Motor neuron (in vitro differentiated cells): Measurements from ENCODE around the gene ATOH8. TPM values are rescaled to one million over a fixed set of nuclear protein-coding genes. Genes with fewer than 3 reads are reported as not detected.
A peak's percentile ranks its signal among the peaks of the same experiment; 100 is the strongest.

ENCODE experiments used
- ATAC-seq, 8 experiments: fragments of 200-7000 bp; cut with Tn5 transposase; replicated peaks in 6 of 8; 2 replicates each; pipeline ENCODE4 v1.8.0; 2021; ENCODE audit warnings: mild to moderate bottlenecking in 8 of 8, moderate library complexity in 8 of 8
- H3K27ac ChIP-seq, 2 donors: fragments of 250-450 bp; sonication (Bioruptor Pico); 2 replicates each; pipeline ENCODE4 v1.9.0; 2021; ENCODE audit warnings: antibody characterized with exemption in 2 of 2, mild to moderate bottlenecking in 2 of 2, moderate library complexity in 1 of 2
- H3K4me1 ChIP-seq, 2 donors: fragments of 250-450 bp; sonication (Bioruptor Pico); replicated peaks in 1 of 2; 2 replicates each; pipeline ENCODE4 v1.6.1; 2021; ENCODE audit warnings: antibody characterized with exemption in 2 of 2, mild to moderate bottlenecking in 2 of 2, moderate library complexity in 1 of 2
- H3K4me3 ChIP-seq, 5 donors: fragments of 250-450 bp; sonication (Bioruptor Pico); 2 replicates each; pipeline ENCODE4 v1.9.0; 2021; ENCODE audit warnings: antibody characterized with exemption in 5 of 5, mild to moderate bottlenecking in 5 of 5, moderate library complexity in 4 of 5
- WGBS, 10 experiments: fragments of 450-650 bp; shearing (Covaris generic); methylation state at CpG; one replicate each; pipeline ENCODE4 v1.0.0; 2022; 5-methylcytosine and 5-hydroxymethylcytosine counted together
- in situ Hi-C, 9 experiments: fragments of 400-800 bp; cut with MboI; loops; one replicate each; pipeline ENCODE4 v1.15.0; 2021; ENCODE audit warnings: low sequenced_read_pairs in 9 of 9, low pct_unique_long_range_greater_than_20kb in 2 of 9; ENCODE audit not compliant: unreplicated experiment in 9 of 9
- total RNA-seq, 8 experiments: library from RNA; unstranded; fragments of 300-600 nt; gene quantifications; 2 replicates each; pipeline versions ENCODE4 v1.2.3 to v1.2.4, GENCODE V29; 2022

ATOH8 gene
- total RNA-seq, 8 experiments from 2014 or later = 0.71 to 8.6 (median 1.8) TPM

DNA sequence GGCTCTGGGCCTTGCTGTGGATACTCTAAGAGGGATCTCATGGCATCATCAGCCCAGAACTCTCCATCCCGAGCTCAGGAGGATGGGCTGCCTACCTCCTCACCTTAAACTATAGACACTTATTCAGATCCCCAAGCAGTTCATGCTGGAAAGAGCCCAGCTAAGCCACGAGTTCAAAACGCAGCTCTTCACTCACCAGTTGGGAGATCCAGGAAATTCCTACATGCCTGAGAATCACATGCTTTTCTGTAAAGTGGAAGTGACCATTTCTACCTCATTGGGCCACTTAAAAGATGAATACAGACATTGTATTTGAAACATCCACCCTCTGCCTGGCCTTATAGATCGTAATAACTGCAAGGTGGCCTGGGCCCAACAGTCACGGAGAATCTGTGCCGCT lies 6.6 kb downstream of the ATOH8 start:
- in situ Hi-C loops = no loop called here
- H3K4me1 ChIP-seq = peaks cover 25 to 28% of the 10 kb centered on the region in 2 donors
- WGBS, 10 experiments = 20 to 100% (median 90%) methylated on average over 1 to 4 of the region's 6 CpGs; no CpG with 5 or more reads in 4 of the 10 experiments
- peak in 1 of 8 experiments; percentile 25 for ATAC-seq
- H3K27ac ChIP-seq = no peak overlapping the region
- no peak overlapping the region for H3K4me3 ChIP-seq

DNA sequence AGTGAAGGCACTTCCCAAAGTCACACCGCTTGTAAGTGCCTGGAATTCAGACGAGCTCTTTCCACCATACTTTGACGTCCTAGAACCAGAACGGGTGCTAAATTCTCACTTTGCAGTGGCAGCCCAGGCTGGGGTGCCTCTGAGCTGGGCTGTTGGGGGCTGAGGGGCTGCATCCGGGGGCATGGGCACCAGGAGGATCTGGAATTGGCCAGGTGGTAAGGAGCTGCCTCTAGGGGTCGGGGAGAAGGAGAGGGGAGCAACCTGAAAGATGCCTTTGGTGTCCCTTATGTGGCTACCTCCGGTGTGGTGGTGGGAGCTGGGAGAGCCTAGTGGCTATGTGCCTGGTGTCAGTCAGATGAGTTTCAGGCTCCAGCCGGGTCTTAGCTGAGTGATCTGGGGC lies 7.1 kb downstream of the ATOH8 start:
- peaks cover 27 to 33% of the 10 kb centered on the region in 2 donors for H3K4me1 ChIP-seq
- no peak overlapping the region for H3K4me3 ChIP-seq
- in situ Hi-C loops = no loop called here
- ATAC-seq = no peak
- H3K27ac ChIP-seq = no peak overlapping the region
- WGBS, 10 experiments = 67 to 100% (median 82%) methylated on average over 1 to 2 of the region's 8 CpGs; no CpG with 5 or more reads in 5 of the 10 experiments

DNA sequence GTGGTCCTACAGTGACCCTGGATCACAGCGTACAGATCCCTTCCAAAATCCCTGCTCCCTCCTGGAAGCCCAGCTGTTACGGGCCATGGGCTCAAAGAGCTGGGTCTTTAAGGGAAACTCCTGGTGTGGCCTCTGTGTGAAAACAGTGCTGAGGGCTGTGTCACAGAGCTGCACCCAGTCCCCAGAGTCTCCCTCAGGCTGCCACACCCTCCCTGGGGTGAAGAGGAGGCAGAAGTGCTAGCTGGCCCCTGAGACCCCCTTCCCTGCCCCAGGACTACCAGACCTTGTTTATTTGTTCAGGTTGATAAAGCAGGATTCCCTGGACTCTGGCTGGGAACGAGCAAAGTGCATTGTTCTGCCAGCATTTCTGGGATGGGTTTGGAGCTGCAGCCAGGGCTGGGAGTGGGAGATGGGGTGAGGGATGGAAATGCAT lies 7.7 kb downstream of the ATOH8 start:
- no peak overlapping the region for H3K4me3 ChIP-seq
- peaks cover 34 to 39% of the 10 kb centered on the region in 2 donors for H3K4me1 ChIP-seq
- in situ Hi-C loops = no loop called here
- peak in 1 of 8 experiments; percentile 23 for ATAC-seq
- H3K27ac ChIP-seq = no peak overlapping the region
- 77 to 100% (median 100%) methylated on average over 1 to 2 of the region's 3 CpGs; no CpG with 5 or more reads in 5 of the 10 experiments for WGBS, 10 experiments

DNA sequence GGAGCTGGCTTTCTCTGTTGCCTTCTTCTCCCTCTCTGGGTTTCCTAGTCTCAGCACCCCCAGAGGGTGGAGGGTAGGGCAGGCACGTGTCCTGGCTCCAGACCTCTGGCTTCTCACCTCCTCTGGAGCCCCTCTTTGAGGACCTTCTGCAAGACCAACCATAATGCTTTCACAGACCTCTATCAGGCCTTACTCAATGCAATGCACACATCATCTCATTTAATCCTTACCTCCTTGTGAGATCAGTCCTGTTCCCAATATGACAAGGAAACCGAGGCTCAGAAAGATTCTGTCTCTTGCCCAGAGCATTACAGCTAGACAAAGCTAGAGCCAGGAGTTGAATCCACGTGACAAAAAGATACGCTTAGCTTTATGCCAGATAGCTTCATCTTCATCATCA lies 8.2 kb downstream of the ATOH8 start:
- peaks cover 35 to 40% of the 10 kb centered on the region in 2 donors for H3K4me1 ChIP-seq
- in situ Hi-C loops = no loop called here
- H3K4me3 ChIP-seq = no peak overlapping the region
- no peak for ATAC-seq
- WGBS, 10 experiments = 17 to 100% (median 83%) methylated on average over 1 to 4 of the region's 4 CpGs; no CpG with 5 or more reads in 2 of the 10 experiments
- H3K27ac ChIP-seq = no peak overlapping the region

DNA sequence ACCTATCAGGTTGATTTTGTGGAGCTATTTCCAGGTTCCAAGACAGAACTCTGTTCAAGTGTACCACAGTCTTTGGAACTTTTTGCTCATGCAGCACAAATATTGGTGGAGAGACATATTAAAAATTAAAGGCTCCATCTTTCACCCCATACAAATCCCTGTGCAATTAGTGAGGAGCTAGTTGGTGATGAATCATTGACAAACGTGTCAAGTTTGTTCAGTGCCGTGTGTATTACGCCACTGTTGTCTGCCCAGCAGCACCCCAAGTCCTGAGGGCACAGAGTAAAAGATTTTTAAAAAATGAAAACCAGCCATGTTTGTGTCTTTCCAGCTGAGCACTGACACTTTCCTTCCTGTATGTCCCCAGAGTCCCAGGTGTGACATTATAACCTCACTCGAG lies 9.3 kb downstream of the ATOH8 start:
- ATAC-seq = no peak
- Histone ChIP-seq H3K4me1 (peaks cover 36 to 41% of the 10 kb centered on the region in 2 donors), H3K27ac (no peak overlapping the region), H3K4me3 (no peak overlapping the region)
- whole genome bisulfite sequencing, 10 experiments = 22 to 100% (median 70%) methylated on average over 1 to 4 of the region's 4 CpGs; no CpG with 5 or more reads in 3 of the 10 experiments
- in situ Hi-C loops = no loop called here

DNA sequence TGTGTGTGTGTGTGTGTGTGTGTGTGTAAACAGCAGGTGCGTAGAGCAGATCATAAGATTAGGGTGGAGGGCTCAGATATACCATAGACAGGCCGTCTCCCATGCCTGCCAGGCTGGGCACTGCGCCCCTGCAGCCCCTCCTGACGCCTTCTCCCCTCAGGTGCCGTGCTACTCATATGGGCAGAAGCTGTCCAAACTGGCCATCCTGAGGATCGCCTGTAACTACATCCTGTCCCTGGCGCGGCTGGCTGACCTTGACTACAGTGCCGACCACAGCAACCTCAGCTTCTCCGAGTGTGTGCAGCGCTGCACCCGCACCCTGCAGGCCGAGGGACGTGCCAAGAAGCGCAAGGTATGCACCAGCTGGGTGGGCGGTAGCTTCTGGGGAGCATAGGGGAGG lies 10.0 kb downstream of the ATOH8 start:
- WGBS, 10 experiments = 80 to 100% (median 83%) methylated on average over 2 to 5 of the region's 16 CpGs; no CpG with 5 or more reads in 6 of the 10 experiments
- no peak for ATAC-seq

DNA sequence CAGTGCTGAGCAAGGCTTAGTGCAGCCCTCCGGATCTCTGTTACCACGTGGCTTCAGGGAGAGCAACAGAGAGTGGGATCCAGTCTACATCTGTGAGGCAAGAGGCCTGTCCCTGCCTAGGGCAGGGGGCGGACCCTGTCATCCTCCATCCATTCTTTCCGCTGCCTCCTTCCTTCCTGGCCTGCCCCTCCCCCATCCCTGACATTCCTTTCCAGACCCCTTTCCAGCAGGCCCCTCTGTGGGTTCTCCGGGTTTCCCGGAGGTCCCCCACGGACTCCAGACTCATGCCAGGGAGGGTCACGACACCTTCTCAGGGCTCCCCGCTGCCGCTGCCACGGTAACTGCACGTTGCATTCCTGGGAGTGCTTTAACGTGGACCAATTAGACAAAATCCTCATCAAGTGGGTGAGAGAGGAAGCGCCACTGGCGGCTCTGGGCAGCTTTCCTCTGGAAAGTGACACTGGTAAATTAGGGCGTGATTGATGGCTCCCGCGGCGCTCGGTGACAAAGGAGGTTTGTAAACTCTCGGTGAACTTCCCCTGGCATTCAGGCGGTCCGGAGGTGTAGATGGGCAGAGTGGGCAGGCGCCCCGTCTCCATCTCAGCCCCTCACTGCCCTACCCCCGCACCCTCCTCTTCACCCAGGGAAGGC lies 11.4 kb downstream of the ATOH8 start:
- peak overlapping the region; percentile 78 to 83 for H3K27ac ChIP-seq
- ATAC-seq = peak in 5 of 8 experiments; percentile 81 to 88 (median 86)
- WGBS, 10 experiments = 3 to 93% (median 38%) methylated on average over 2 to 15 of the region's 26 CpGs; no CpG with 5 or more reads in 6 of the 10 experiments
- H3K4me1 ChIP-seq = peaks cover 55 to 57% of the 10 kb centered on the region in 2 donors
- in situ Hi-C loops = no loop called here
- peak overlapping the region in 4 of 5 donors; percentile 2 to 12 (median 4) for H3K4me3 ChIP-seq

More for the DNA sequence above, 10.0 kb downstream of the ATOH8 start:
- Histone ChIP-seq H3K4me3 (no peak overlapping the region), H3K4me1 (peaks cover 42 to 43% of the 10 kb centered on the region in 2 donors), H3K27ac (no peak overlapping the region)
- in situ Hi-C loops = no loop called here

DNA sequence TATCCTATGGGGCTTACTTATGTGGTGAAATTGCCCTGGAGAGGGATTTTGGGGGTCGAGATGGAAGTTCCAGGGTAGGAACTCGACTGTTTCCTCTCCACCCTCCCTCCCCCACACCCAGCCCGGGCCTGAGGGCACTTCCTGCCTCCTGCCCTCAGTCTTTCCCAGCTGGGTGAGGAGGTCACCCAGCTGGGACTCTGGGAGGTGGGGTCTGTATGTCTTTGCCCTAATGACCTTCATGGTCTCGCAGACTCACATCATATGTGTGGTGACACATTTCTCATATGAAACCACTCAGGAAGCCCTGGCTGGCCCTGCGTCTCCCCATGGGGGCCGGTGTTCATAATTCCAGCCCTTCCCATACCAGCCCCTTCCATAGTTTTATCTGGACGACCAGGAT lies 12.4 kb downstream of the ATOH8 start:
- WGBS, 10 experiments = 33% methylated on average over 1 of the region's 7 CpGs; no CpG with 5 or more reads in 9 of the 10 experiments
- in situ Hi-C loops = no loop called here

DNA sequence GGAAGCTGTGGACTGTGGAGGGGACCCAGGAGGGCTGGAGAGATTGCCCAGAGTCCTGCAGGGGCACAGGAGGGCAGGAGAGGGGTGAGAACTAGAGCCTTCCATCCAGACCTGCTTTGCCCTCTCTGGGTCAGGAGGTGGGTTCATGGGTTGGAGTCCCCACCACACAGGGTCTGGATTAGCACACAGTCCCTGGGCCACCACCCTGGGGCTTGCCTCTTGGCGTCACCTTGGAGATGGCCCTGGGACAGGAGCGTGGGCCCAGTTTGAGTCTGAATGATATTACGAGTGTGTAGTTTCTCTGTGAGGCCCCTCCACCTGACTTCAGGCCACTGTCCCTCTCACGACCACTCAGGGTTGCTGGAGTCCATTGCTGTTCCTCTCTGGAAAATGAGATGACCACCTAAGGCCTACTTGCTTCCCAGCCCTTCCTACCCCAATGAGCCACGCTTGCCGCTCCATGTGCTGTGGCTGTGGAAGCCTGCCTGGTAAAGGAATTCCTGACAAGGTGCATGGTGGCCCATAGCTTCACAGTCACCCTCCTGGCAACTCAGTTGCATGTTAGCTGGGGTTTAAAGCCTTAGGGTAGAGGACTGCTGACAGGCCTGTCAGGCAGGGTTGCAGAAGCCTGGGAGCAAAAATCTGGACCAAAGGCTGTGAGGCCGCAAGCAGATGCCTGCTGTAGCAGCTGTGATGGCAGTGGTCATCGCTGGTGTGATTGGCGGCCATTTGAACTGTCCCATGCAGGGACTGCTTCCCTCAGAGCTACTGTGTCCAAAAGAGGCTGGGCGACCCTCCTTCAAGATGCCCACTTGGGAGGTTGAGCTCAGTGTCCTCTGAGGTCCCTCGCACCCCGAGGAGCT lies 14.2 kb downstream of the ATOH8 start:
- ATAC-seq = no peak
- no peak overlapping the region for H3K27ac ChIP-seq
- H3K4me3 ChIP-seq = no peak overlapping the region

More for the DNA sequence above, 12.4 kb downstream of the ATOH8 start:
- Histone ChIP-seq H3K4me1 (peaks cover 60 to 67% of the 10 kb centered on the region in 2 donors), H3K27ac (no peak overlapping the region), H3K4me3 (no peak overlapping the region)
- no peak for ATAC-seq

DNA sequence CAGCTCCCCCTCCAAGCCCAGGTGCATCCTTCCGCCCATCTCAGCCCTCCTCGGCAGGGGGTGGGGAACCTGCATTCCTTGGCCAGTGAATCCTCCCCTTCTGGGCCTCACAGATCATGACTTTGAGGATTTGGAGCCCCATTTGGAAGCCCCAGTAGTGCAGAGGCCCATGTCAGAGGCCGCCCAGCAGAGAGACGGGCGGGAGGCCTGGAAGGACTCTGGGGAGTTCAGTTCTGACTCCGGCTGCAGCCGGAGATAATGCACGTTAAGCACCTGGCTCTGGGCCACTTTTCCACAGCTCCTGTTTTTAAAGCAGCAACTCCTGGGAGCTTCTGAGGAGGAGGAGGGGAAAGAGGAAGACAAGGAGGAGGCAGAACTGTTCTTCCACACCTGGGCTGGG lies 14.9 kb downstream of the ATOH8 start:
- ATAC-seq = no peak
- H3K27ac ChIP-seq = no peak overlapping the region
- peaks cover 79 to 86% of the 10 kb centered on the region in 2 donors for H3K4me1 ChIP-seq
- WGBS, 10 experiments = 41 to 77% (median 71%) methylated on average over 3 to 4 of the region's 8 CpGs; no CpG with 5 or more reads in 5 of the 10 experiments
- in situ Hi-C loops = no loop called here
- no peak overlapping the region for H3K4me3 ChIP-seq

More for the DNA sequence above, 14.2 kb downstream of the ATOH8 start:
- 71 to 100% (median 98%) methylated on average over 2 to 5 of the region's 12 CpGs; no CpG with 5 or more reads in 4 of the 10 experiments for WGBS, 10 experiments
- H3K4me1 ChIP-seq = peaks cover 77 to 85% of the 10 kb centered on the region in 2 donors
- in situ Hi-C loops = no loop called here

DNA sequence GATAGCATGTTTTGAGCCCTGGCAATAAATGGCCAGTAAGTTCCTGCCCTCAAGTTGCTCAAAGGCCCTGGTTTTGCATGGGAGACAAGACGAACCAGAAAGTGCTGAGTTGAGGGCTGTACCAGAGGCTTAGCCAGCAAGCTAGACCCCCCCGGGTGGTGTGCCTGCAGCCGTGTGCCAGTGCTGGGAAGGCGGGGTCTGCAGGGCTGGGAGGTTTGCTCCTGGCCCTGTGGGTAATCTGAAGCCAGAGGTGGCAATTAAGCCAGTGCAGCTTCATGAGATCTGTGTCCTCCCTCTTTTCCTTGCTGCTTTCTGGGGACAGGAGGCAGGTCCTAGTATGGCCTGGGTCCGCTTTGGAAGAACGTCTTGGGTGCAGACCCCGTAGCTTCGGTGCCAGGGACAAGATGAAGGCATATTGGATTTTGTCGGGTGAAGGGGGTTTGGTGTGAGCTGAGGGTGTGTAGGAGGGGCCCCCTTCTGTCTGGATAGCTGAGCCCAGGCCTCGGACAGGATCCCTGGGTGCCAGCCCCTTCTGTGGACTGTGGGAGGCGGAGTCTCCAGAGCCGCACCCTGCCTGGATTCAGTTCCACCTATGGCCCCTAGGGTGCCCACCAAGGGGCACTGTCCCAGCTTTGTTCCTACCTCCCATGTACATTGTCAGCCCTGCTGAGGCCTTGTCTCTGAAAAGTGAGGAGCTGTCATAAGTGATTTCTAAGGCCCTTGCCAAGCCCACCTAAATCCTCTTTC lies 15.6 kb downstream of the ATOH8 start:
- WGBS, 10 experiments = 70 to 100% (median 75%) methylated on average over 1 to 6 of the region's 12 CpGs; no CpG with 5 or more reads in 6 of the 10 experiments
- H3K4me3 ChIP-seq = no peak overlapping the region
- ATAC-seq = peak in 1 of 8 experiments; percentile 15
- H3K4me1 ChIP-seq = peaks cover 79 to 84% of the 10 kb centered on the region in 2 donors
- H3K27ac ChIP-seq = no peak overlapping the region
- in situ Hi-C loops = no loop called here

DNA sequence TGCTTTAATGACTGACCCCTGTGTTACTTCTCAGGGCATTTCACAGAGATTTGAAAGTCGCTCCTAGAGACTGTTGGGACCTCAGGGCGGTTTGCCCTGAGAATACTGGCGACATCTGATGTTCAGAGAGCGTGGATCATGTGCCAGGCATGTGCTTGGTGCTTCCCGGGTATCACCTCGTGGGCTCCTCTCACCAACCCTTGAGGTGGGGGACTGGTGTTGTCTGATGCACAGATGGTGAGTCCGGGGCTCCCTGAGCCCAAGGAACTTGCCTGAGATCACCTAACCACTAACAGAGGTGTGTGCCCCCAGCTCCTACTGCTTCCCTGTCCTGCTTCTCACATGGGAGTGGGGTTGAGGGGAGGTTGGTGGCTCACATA lies 16.2 kb downstream of the ATOH8 start:
- in situ Hi-C loops = no loop called here
- WGBS, 10 experiments = 100% methylated on average over 2 to 3 of the region's 7 CpGs; no CpG with 5 or more reads in 8 of the 10 experiments
- H3K27ac ChIP-seq = peak overlapping the region in 1 of 2 donors; percentile 9
- no peak overlapping the region for H3K4me3 ChIP-seq
- peaks cover 77 to 78% of the 10 kb centered on the region in 2 donors for H3K4me1 ChIP-seq
- no peak for ATAC-seq
